ENCODE measurements around the gene LAMC3.

The LAMC3 gene

GRCh38 chr9:131045300-131046092 lies 36.5 kb downstream of the LAMC3 start:
- peak; percentile 55 for DNase-seq (ENCODE audit: low spot score)

- peak; percentile 60 for DNase-seq (ENCODE audit: low spot score)
Observed at GRCh38 chr9:131046093-131046380, 37.1 kb downstream of the LAMC3 start.

GRCh38 chr9:131046581-131047202 lies 37.7 kb downstream of the LAMC3 start:
- peak; percentile 85 for DNase-seq (ENCODE audit: low spot score)

- DNase-seq (ENCODE audit: low spot score) = no peak
Observed at GRCh38 chr9:131048332-131048731, 39.4 kb downstream of the LAMC3 start.

GRCh38 chr9:131048820-131049219 lies 39.8 kb downstream of the LAMC3 start:
- no peak for DNase-seq (ENCODE audit: low spot score)

GRCh38 chr9:131049829-131050715 lies 41.1 kb downstream of the LAMC3 start:
- DNase-seq (ENCODE audit: low spot score) = no peak

- no peak for DNase-seq (ENCODE audit: low spot score)
Observed at GRCh38 chr9:131050831-131051230, 41.9 kb downstream of the LAMC3 start.

GRCh38 chr9:131051592-131052517 lies 42.9 kb downstream of the LAMC3 start:
- DNase-seq (ENCODE audit: low spot score) = no peak

- no peak for DNase-seq (ENCODE audit: low spot score)
Observed at GRCh38 chr9:131053896-131054295, 44.9 kb downstream of the LAMC3 start.

GRCh38 chr9:131056781-131057506 lies 48.0 kb downstream of the LAMC3 start:
- DNase-seq (ENCODE audit: low spot score) = no peak

GRCh38 chr9:131060900-131061630 lies 52.1 kb downstream of the LAMC3 start:
- no peak for DNase-seq (ENCODE audit: low spot score)

GRCh38 chr9:131062969-131063368 lies 54.0 kb downstream of the LAMC3 start:
- DNase-seq (ENCODE audit: low spot score) = no peak

- no peak for DNase-seq (ENCODE audit: low spot score)
Observed at GRCh38 chr9:131065599-131065998, 56.6 kb downstream of the LAMC3 start.

- no peak for DNase-seq (ENCODE audit: low spot score)
Observed at GRCh38 chr9:131067625-131068024, 58.7 kb downstream of the LAMC3 start.

- DNase-seq (ENCODE audit: low spot score) = no peak
Observed at GRCh38 chr9:131068076-131068816, 59.3 kb downstream of the LAMC3 start.

GRCh38 chr9:131069699-131070098 lies 60.7 kb downstream of the LAMC3 start:
- DNase-seq (ENCODE audit: low spot score) = no peak

- no peak for DNase-seq (ENCODE audit: low spot score)
Observed at GRCh38 chr9:131072107-131072870, 63.3 kb downstream of the LAMC3 start.

- no peak for DNase-seq (ENCODE audit: low spot score)
Observed at GRCh38 chr9:131072871-131073237, 63.9 kb downstream of the LAMC3 start.
